ENCODE data around the gene SELP. TPM values are rescaled to one million over a fixed set of nuclear protein-coding genes. Genes with fewer than 3 reads are reported as not detected.

The SELP gene
- total RNA-seq, 1 donor from 2014 or later = 7.9 TPM

Other genes starting within 250 kb of the SELP start
- 1.2 TPM for gene CCDC181, start 202.7 kb downstream of the SELP start, total RNA-seq (ENCODE audit: insufficient read depth, low replicate concordance)
- gene SLC19A2, start 144.2 kb downstream of the SELP start, total RNA-seq (ENCODE audit: insufficient read depth, low replicate concordance) = 19.5 TPM
- 2.9 TPM for gene F5, start 43.6 kb downstream of the SELP start, total RNA-seq (ENCODE audit: insufficient read depth, low replicate concordance)
- gene SELL, start 81.5 kb upstream of the SELP start, total RNA-seq (ENCODE audit: insufficient read depth, low replicate concordance) = 3.1 TPM
- gene SELE, start 104.0 kb upstream of the SELP start, total RNA-seq (ENCODE audit: insufficient read depth, low replicate concordance) = 3.6 TPM
- 3.9 TPM for gene METTL18, start 164.8 kb upstream of the SELP start, total RNA-seq (ENCODE audit: insufficient read depth, low replicate concordance)

Measured in umbilical cord (tissue), 1 donor.